ENCODE results near the gene ABCD3.

DNA sequence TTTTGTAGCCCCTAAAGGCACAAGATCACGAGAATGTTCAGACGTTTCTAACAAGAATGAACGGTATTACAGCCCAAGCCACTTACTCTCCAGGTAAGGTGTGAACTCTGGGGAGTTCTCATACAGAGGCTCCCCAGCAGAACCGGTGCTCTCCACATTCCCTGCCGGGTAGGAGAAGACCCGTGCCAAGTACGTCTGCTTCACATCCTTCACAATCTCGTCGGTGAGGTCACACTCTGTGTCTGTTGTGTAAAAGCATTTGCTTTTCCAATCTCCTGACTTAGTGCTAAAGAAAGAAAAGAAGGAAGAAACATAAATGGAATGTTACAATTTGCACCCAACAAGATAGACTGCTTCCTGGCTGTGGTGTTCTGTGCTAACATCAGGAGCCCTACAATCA is 117.7 kb downstream of the ABCD3 start:
- TF ChIP-seq, protein P1, sequence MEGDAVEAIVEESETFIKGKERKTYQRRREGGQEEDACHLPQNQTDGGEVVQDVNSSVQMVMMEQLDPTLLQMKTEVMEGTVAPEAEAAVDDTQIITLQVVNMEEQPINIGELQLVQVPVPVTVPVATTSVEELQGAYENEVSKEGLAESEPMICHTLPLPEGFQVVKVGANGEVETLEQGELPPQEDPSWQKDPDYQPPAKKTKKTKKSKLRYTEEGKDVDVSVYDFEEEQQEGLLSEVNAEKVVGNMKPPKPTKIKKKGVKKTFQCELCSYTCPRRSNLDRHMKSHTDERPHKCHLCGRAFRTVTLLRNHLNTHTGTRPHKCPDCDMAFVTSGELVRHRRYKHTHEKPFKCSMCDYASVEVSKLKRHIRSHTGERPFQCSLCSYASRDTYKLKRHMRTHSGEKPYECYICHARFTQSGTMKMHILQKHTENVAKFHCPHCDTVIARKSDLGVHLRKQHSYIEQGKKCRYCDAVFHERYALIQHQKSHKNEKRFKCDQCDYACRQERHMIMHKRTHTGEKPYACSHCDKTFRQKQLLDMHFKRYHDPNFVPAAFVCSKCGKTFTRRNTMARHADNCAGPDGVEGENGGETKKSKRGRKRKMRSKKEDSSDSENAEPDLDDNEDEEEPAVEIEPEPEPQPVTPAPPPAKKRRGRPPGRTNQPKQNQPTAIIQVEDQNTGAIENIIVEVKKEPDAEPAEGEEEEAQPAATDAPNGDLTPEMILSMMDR (conservative IDR thresholded peaks at IDR 0.05 in 1 of 2, IDR thresholded peaks at IDR 0.05 in 1 of 2; ENCODE audit: low read depth in 1 of 2, low read length in 2 of 2), result no peak
- no peak for TF ChIP-seq EZH2 (IDR thresholded peaks at IDR 0.05; ENCODE audit: low read length, missing control alignments)

Data from fibroblast of lung (primary cell).